HFF-Myc (cell line): ENCODE data around the gene CDCP2.

Source experiments
- DNase-seq: peaks from one replicate; pipeline ENCODE4 v3.0.0-alpha.2; 2011; ENCODE audit warnings: low read depth; ENCODE audit errors: extremely low read depth
- H3K4me3 ChIP-seq: replicated peaks from 2 replicates; pipeline ENCODE4 v1.5.1; 2011; ENCODE audit warnings: low read depth, mild to moderate bottlenecking, control low read depth, low read length
- CTCF ChIP-seq: IDR thresholded peaks from 2 replicates; pipeline ENCODE4 v1.5.1; 2012; ENCODE audit warnings: mild to moderate bottlenecking, low read depth, low read length, control low read depth; ENCODE audit errors: missing control alignments

Gene CDCP2

GRCh38 chr1:54086754-54087153, 66.0 kb downstream of the CDCP2 start:
- H3K4me3 ChIP-seq = no peak overlapping the region
- DNase-seq = no peak
- TF ChIP-seq CTCF = no peak

GRCh38 chr1:54084794-54085193, 68.0 kb downstream of the CDCP2 start:
- H3K4me3 ChIP-seq = no peak overlapping the region
- DNase-seq = no peak
- TF ChIP-seq CTCF = no peak
